Endothelial cell of umbilical vein (primary cell): ENCODE data around the gene ARHGAP22.

Experiments
- CTCF ChIP-seq, 2 donors: IDR thresholded peaks; 1 replicate in 1 of 2; 2 replicates in 1 of 2; pipeline ENCODE4 v1.5.1; 2011; ENCODE audit warnings: low read length in 2 of 2, mild to moderate bottlenecking in 2 of 2, moderate library complexity in 2 of 2, control low read depth in 1 of 2, inconsistent platforms in 1 of 2, low read depth in 1 of 2; ENCODE audit not compliant: insufficient read depth in 1 of 2; ENCODE audit errors: extremely low read depth in 1 of 2
- POLR2A ChIP-seq: IDR thresholded peaks from 2 replicates; pipeline ENCODE4 v1.6.1; 2012; ENCODE audit warnings: low read depth, mild to moderate bottlenecking, control low read depth, low read length
- POLR2AphosphoS5 ChIP-seq: IDR thresholded peaks from 2 replicates; pipeline ENCODE4 v1.6.1; 2012; ENCODE audit warnings: low read depth, mild to moderate bottlenecking, control low read depth, low read length, moderate library complexity; ENCODE audit not compliant: insufficient read depth

DNA sequence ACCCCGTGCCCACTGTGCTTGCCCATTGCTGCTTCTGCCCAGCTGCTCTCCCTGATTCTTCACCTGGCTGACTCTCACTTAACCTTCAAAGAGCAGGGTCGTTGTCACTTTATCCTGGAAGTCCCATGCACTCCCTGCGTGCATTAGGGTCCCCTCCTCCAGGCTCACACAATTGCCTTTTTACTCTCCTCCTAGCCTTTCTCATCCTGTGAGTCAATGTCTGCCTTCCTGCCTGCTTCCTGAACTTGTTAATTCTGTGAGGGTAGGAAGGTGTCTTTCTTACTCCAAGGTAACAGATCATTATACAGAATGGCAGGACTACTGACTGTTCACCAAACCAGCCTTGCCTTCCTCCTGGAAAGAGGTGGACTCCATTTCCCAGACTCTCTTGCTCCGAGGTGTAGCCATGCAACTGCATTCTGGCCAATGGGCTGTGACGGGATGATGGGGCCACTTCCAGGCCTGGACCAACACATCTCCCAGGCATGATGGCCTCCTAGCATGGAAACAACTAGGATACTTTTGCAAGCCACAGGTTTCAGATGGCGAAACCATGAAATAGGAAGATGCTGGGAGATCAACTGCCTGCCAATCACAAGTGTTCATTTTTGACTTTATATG, 54.7 kb downstream of the ARHGAP22 start:
- TF ChIP-seq CTCF (IDR thresholded peaks at IDR 0.05; ENCODE audit: extremely low read depth in 1 of 2, insufficient read depth in 1 of 2, low read depth in 1 of 2, low read length in 2 of 2) (no peak), POLR2A (no peak), POLR2AphosphoS5 (peak; percentile 46)
